H1 (cell line): Measurements from ENCODE around the gene CDIPT. TPM values are rescaled to one million over a fixed set of nuclear protein-coding genes. Genes with fewer than 3 reads are reported as not detected.

ENCODE experiments used
- CTCF ChIA-PET: fragments of 300-600 bp; sonication (Branson Sonifier 250); formaldehyde crosslinking; loops from one replicate; lab custom pipeline; 2021; ENCODE audit not compliant: partially characterized antibody; lab: Charles Lee
- POLR2A ChIA-PET: fragments of 300-600 bp; sonication (Branson Sonifier 250); formaldehyde crosslinking; loops from one replicate; lab custom pipeline; 2021; ENCODE audit warnings: inconsistent platforms; ENCODE audit not compliant: partially characterized antibody; lab: Charles Lee
- DNase-seq, 2 experiments: peaks; one replicate each; pipeline versions ENCODE4 v3.0.0 to v3.0.0-alpha.2; 2010 to 2022; ENCODE audit warnings: low spot score in 2 of 2, low read depth in 1 of 2, mixed read lengths in 1 of 2
- FAIRE-seq: peaks from 2 replicates; lab custom pipeline; 2011; peaks lifted over from hg19 to GRCh38; lab: Jason Lieb, UNC
- H2AFZ ChIP-seq: 2 replicates; pipeline ENCODE4 v1.8.1; 2012; ENCODE audit warnings: low read length, inconsistent platforms
- H2AK5ac ChIP-seq: 2 replicates; pipeline ENCODE4 v1.6.1; 2013; ENCODE audit warnings: low read depth, low read length
- H2BK120ac ChIP-seq: replicated peaks from 2 replicates; pipeline ENCODE3; 2013; ENCODE audit warnings: low read depth, low read length, inconsistent platforms
- H2BK12ac ChIP-seq: 2 replicates; pipeline ENCODE4 v1.6.1; 2013; ENCODE audit warnings: low read depth, low read length
- H2BK15ac ChIP-seq: 2 replicates; pipeline ENCODE4 v1.6.1; 2013; ENCODE audit warnings: low read length
- H2BK20ac ChIP-seq: 2 replicates; pipeline ENCODE4 v1.6.1; 2013; ENCODE audit warnings: low read length
- H2BK5ac ChIP-seq: 2 replicates; pipeline ENCODE4 v1.6.1; 2013; ENCODE audit warnings: low read depth, low read length
- H3K14ac ChIP-seq: 2 replicates; pipeline ENCODE4 v1.6.1; 2013; ENCODE audit warnings: inconsistent platforms; ENCODE audit not compliant: insufficient read length
- H3K18ac ChIP-seq: 2 replicates; pipeline ENCODE4 v1.6.1; 2013; ENCODE audit warnings: low read length; ENCODE audit errors: extremely low read depth
- H3K23ac ChIP-seq: 2 replicates; pipeline ENCODE4 v1.6.1; 2013; ENCODE audit warnings: inconsistent platforms; ENCODE audit not compliant: insufficient read length
- H3K23me2 ChIP-seq: 2 replicates; pipeline ENCODE4 v1.6.1; 2013; ENCODE audit warnings: low read depth, low read length
- H3K27ac ChIP-seq: 2 replicates; pipeline ENCODE4 v1.6.1; 2011; ENCODE audit warnings: low read depth, low read length, inconsistent platforms
- H3K27me3 ChIP-seq, 4 experiments: replicated peaks in 1 of 4; 1 replicate in 1 of 4; 2 replicates in 3 of 4; pipeline versions ENCODE4 v1.6.1 to v1.8.1; 2011 to 2013; ENCODE audit warnings: low read length in 3 of 4, mild to moderate bottlenecking in 3 of 4, inconsistent platforms in 2 of 4, mixed read lengths in 2 of 4, moderate library complexity in 1 of 4; ENCODE audit not compliant: control insufficient read depth in 3 of 4, insufficient read depth in 3 of 4; ENCODE audit errors: extremely low read depth in 1 of 4
- H3K36me3 ChIP-seq, 4 experiments: 2 replicates each; pipeline versions ENCODE4 v1.6.1 to v1.8.1; 2011 to 2013; ENCODE audit warnings: mild to moderate bottlenecking in 4 of 4, low read length in 3 of 4, moderate library complexity in 2 of 4, control low read depth in 1 of 4, inconsistent platforms in 1 of 4; ENCODE audit not compliant: insufficient read depth in 4 of 4, control insufficient read depth in 2 of 4
- H3K4ac ChIP-seq: replicated peaks from 2 replicates; pipeline ENCODE3; 2013; ENCODE audit warnings: low read length, low read depth, mixed read lengths, inconsistent platforms; ENCODE audit not compliant: insufficient read length
- H3K4me1 ChIP-seq, 4 experiments: replicated peaks in 1 of 4; 1 replicate in 1 of 4; 2 replicates in 3 of 4; pipeline versions ENCODE4 v1.6.1 to v1.8.1; 2011 to 2013; ENCODE audit warnings: low read length in 3 of 4, inconsistent platforms in 2 of 4, mixed read lengths in 1 of 4; ENCODE audit not compliant: insufficient read depth in 4 of 4, control insufficient read depth in 3 of 4
- H3K4me2 ChIP-seq, 2 experiments: 2 replicates each; pipeline versions ENCODE4 v1.6.1 to v1.8.1; 2011 to 2013; ENCODE audit warnings: low read depth in 2 of 2, low read length in 2 of 2, control low read depth in 1 of 2, inconsistent platforms in 1 of 2, mild to moderate bottlenecking in 1 of 2; ENCODE audit not compliant: insufficient read depth in 1 of 2
- H3K4me3 ChIP-seq, 4 experiments: fragments of 200-600, 300-600 bp in 1 of 4; sonication (generic), shearing (Covaris generic), sonication (Bioruptor Twin) in 1 of 4; 2 replicates each; pipeline versions ENCODE4 v1.5.1 to v1.8.1; 2011 to 2016; ENCODE audit warnings: low read length in 4 of 4, low read depth in 3 of 4, control low read depth in 2 of 4, inconsistent platforms in 2 of 4, mild to moderate bottlenecking in 2 of 4, mixed read lengths in 1 of 4, moderate library complexity in 1 of 4; ENCODE audit not compliant: insufficient read depth in 2 of 4; ENCODE audit errors: extremely low read depth in 1 of 4
- H3K56ac ChIP-seq: replicated peaks from 2 replicates; pipeline ENCODE3; 2013; ENCODE audit warnings: low read depth, mild to moderate bottlenecking, mixed read lengths, low read length, inconsistent platforms; ENCODE audit not compliant: insufficient read length
- H3K79me1 ChIP-seq: 2 replicates; pipeline ENCODE4 v1.6.1; 2013; ENCODE audit warnings: low read depth, low read length, control low read depth
- H3K79me2 ChIP-seq, 2 experiments: 2 replicates each; pipeline versions ENCODE4 v1.6.1 to v1.8.1; 2012 to 2013; ENCODE audit warnings: low read length in 2 of 2, mild to moderate bottlenecking in 2 of 2, inconsistent platforms in 1 of 2; ENCODE audit not compliant: insufficient read depth in 2 of 2, control insufficient read depth in 1 of 2
- H3K9ac ChIP-seq, 4 experiments: replicated peaks in 1 of 4; 1 replicate in 1 of 4; 2 replicates in 3 of 4; pipeline versions ENCODE4 v1.6.1 to v1.8.1; 2011 to 2013; ENCODE audit warnings: low read depth in 3 of 4, low read length in 3 of 4, control low read depth in 2 of 4, mild to moderate bottlenecking in 2 of 4, moderate library complexity in 2 of 4, inconsistent platforms in 1 of 4; ENCODE audit errors: extremely low read depth in 1 of 4
- H3K9me3 ChIP-seq, 2 experiments: 2 replicates each; pipeline versions ENCODE4 v1.6.1 to v1.8.1; 2012 to 2013; ENCODE audit warnings: mild to moderate bottlenecking in 2 of 2, moderate library complexity in 2 of 2, control low read depth in 1 of 2, inconsistent platforms in 1 of 2, low read depth in 1 of 2, low read length in 1 of 2, mixed read lengths in 1 of 2; ENCODE audit not compliant: insufficient read depth in 2 of 2
- H4K20me1 ChIP-seq, 2 experiments: replicated peaks in 1 of 2; 2 replicates each; pipeline versions ENCODE3 to v1.8.1; 2011 to 2013; ENCODE audit warnings: inconsistent platforms in 2 of 2, low read length in 2 of 2, mild to moderate bottlenecking in 1 of 2; ENCODE audit not compliant: insufficient read depth in 2 of 2, control insufficient read depth in 1 of 2
- H4K5ac ChIP-seq: 2 replicates; pipeline ENCODE4 v1.6.1; 2013; ENCODE audit warnings: low read length, low read depth, mixed read lengths, inconsistent platforms; ENCODE audit not compliant: insufficient read length
- H4K8ac ChIP-seq: 2 replicates; pipeline ENCODE4 v1.8.0; 2013; ENCODE audit warnings: mild to moderate bottlenecking, moderate library complexity, low read length, inconsistent platforms; ENCODE audit not compliant: insufficient read depth; ENCODE audit errors: extremely low read depth
- H4K91ac ChIP-seq: replicated peaks from 2 replicates; pipeline ENCODE3; 2013; ENCODE audit warnings: low read length, mixed read lengths, inconsistent platforms; ENCODE audit not compliant: insufficient read length
- BACH1 ChIP-seq: IDR thresholded peaks from 2 replicates; pipeline ENCODE4 v1.6.1; 2012; ENCODE audit warnings: low read length, improper control_type of control experiment
- CEBPB ChIP-seq: IDR thresholded peaks from 2 replicates; pipeline ENCODE4 v1.6.1; 2012; ENCODE audit warnings: low read depth, low read length
- GTF2F1 ChIP-seq: IDR thresholded peaks from 2 replicates; pipeline ENCODE4 v1.6.1; 2012; ENCODE audit warnings: low read depth, low read length, improper control_type of control experiment, borderline replicate concordance
- HDAC2 ChIP-seq, 2 experiments: fragments of 300-600 bp in 1 of 2; sonication (generic) in 1 of 2; IDR thresholded peaks; 2 replicates each; pipeline ENCODE4 v1.6.1; 2011 to 2012; ENCODE audit warnings: low read depth in 2 of 2, low read length in 2 of 2, mild to moderate bottlenecking in 2 of 2, moderate library complexity in 2 of 2, borderline replicate concordance in 1 of 2, inconsistent platforms in 1 of 2
- HDAC6 ChIP-seq: IDR thresholded peaks from one replicate; pipeline ENCODE4 v1.7.1; 2012; ENCODE audit warnings: low read depth, mild to moderate bottlenecking, inconsistent platforms, low read length, moderate library complexity
- NANOG ChIP-seq: IDR thresholded peaks from 2 replicates; pipeline ENCODE4 v1.6.1; 2011; ENCODE audit warnings: low read length, low read depth, mild to moderate bottlenecking, inconsistent platforms; ENCODE audit not compliant: insufficient read depth, poor library complexity, severe bottlenecking
- POU5F1 ChIP-seq: IDR thresholded peaks from 2 replicates; pipeline ENCODE4 v1.6.1; 2011; ENCODE audit warnings: low read depth, mild to moderate bottlenecking, low read length, moderate library complexity
- RNF2 ChIP-seq: fragments of 200-900, 300-1000 bp; sonication (generic); IDR thresholded peaks from 2 replicates; pipeline ENCODE4 v1.7.1; 2016; ENCODE audit warnings: borderline replicate concordance, low read depth, mild to moderate bottlenecking, antibody characterized with exemption, low read length; ENCODE audit not compliant: poor library complexity, severe bottlenecking; ENCODE audit errors: missing control alignments
- RXRA ChIP-seq: IDR thresholded peaks from 2 replicates; pipeline ENCODE4 v1.6.1; 2011; ENCODE audit warnings: low read depth, mild to moderate bottlenecking, low read length, moderate library complexity; ENCODE audit not compliant: insufficient read depth
- WGBS, 2 experiments: shearing (Covaris generic) in 1 of 2; methylation state at CpG; one replicate each; pipeline versions ENCODE4 v1.1.6 to v1.1.7; 2013 to 2015; ENCODE audit warnings: low lambda C conversion rate in 2 of 2, mixed read lengths in 2 of 2, inconsistent platforms in 1 of 2, low coverage in 1 of 2, missing lambda C conversion rate in 1 of 2; ENCODE audit not compliant: insufficient replicate concordance in 2 of 2, insufficient coverage in 1 of 2, insufficient read length in 1 of 2; ENCODE audit errors: extremely low coverage in 1 of 2, missing lambda C conversion rate in 1 of 2; 5-methylcytosine and 5-hydroxymethylcytosine counted together
- polyA plus RNA-seq, 7 experiments: library from polyadenylated mRNA; depleted of rRNA in 3 of 7; stranded (reverse) in 5 of 7; unstranded in 2 of 7; fragments of >200 nt in 5 of 7; fragments of 200-250 nt in 2 of 7; gene quantifications; 1 replicate in 5 of 7; 2 replicates in 1 of 7; 4 replicates in 1 of 7; pipeline versions ENCODE4 v1.2.1 to v1.2.3, GENCODE V29; 2011 to 2013; ENCODE audit warnings: missing spikeins in 2 of 7, mixed read lengths in 2 of 7
- total RNA-seq: library from RNA; stranded (reverse); fragmentation: NEBNext Ultra II Directional; extraction: Animal tissue kit (Norgen Biotek cat#: 25700); gene quantifications from 2 replicates; pipeline ENCODE4 v1.2.1, GENCODE V29; 2021

Gene CDIPT
- total and polyA plus RNA-seq, 2 of the 8 experiments (the other 6 are each of a cell fraction or from before 2014, with no cell fraction given): 69.2 to 140 TPM

DNA sequence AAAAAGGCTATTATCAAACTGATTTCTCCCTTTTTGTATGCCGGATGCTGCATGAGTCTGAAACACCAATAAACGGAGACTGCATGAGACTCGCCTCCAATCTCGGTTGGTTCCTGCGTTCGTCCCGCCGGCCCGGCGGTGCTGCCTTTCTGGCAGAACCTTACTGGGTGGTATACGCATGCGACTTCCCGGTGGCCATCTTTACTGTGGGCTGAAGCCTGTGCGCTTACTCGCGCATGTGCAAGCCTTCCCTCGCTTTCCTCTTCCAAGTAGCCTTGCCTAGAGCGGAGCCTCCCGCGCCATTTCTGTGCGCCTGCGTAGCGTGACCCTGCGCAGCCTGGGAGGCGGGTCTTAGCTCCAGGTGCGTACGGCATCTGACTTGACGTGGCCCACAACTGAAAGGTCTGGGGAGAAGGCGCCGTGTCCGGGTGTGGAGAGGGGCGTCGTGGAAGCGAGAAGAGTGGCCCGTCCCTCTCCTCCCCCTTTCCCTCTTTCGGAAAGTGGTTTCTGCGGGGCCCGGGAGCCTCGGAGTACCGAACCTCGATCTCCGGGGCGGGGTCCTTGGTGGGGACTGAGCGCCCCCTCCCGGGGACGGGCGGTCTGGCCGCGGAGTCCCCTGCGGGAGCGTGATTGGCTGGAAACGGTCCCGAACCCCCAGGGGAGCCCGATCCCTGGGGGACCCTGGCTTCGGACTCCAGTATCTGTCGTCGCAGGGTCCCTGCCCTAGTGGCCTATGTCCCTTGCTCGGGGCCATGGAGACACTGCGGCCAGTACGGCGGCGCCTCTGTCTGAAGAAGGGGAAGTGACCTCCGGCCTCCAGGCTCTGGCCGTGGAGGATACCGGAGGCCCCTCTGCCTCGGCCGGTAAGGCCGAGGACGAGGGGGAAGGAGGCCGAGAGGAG is 47.0 kb downstream of the CDIPT start, which contains the start of gene PAGR1:
TSS of gene PAGR1 (plus strand) at position 360 of the 901 bp plus-strand sequence. CDS start at position 734, 374 bp downstream.
- H3K79me1 ChIP-seq: peaks cover 3% of the 10 kb centered on the region
- peak within 1 kb of the TSS; percentile 78 for H4K91ac ChIP-seq
- H3K27me3 ChIP-seq: no peaks in the 10 kb centered on the region
- peak within 1 kb of the TSS; percentile 13; the same call in 1 of the 2 replicates for H2BK20ac ChIP-seq
- H3K56ac ChIP-seq: peak within 1 kb of the TSS; percentile 91
- H3K18ac ChIP-seq: peak within 1 kb of the TSS; percentile 95
- no peak within 1 kb of the TSS for H2BK120ac ChIP-seq
- WGBS, 2 experiments: 1% methylated on average over 66 of the region's 70 CpGs; no CpG with 5 or more reads in 1 of the 2 experiments
- H3K9me3 ChIP-seq: no peaks in the 10 kb centered on the region
- peak within 1 kb of the TSS; percentile 89 for H2BK5ac ChIP-seq
- ChIA-PET POLR2A (interaction anchor here (0.5 to 16.6 kb wide), 30 partner anchors 9 to 212 kb away, joined by 3 to 167 read pairs (median 4); partner anchors contain the start of genes CDIPT, KCTD13, KIF22 and MAZ), CTCF (interaction anchor here (0.6 to 17.5 kb wide), 19 partner anchors 8 to 274 kb away, joined by 3 to 212 read pairs (median 4); partner anchors contain the start of genes KIF22, MAZ and TLCD3B)
- 0 out of 2 replicates have a peak within 1 kb of the TSS, but pooled peaks have one; percentile 84 for H2AFZ ChIP-seq
- no peak within 1 kb of the TSS for H3K23ac ChIP-seq
- H3K36me3 ChIP-seq: peaks cover 12 to 23% (median 18%) of the 10 kb centered on the region in 4 experiments
- H3K4me3 ChIP-seq: peak within 1 kb of the TSS; percentile 59 to 91 (median 83)
- peak within 1 kb of the TSS; percentile 91 to 92 for H3K4me2 ChIP-seq
- H3K79me2 ChIP-seq: peaks cover 0 to 26% of the 10 kb centered on the region in 2 experiments; a peak in 1 of 4 replicates
- peak within 1 kb of the TSS; percentile 74 for H4K5ac ChIP-seq
- peak within 1 kb of the TSS; percentile 16; the same call in 1 of the 2 replicates for H2BK15ac ChIP-seq
- peak within 1 kb of the TSS; percentile 95 for H4K8ac ChIP-seq
- H3K27ac ChIP-seq: peak within 1 kb of the TSS; percentile 94; the same call in 1 of the 2 replicates
- no peak within 1 kb of the TSS for H3K14ac ChIP-seq
- peak within 1 kb of the TSS; percentile 64 to 88 (median 84) for H3K9ac ChIP-seq
- FAIRE-seq: peak; percentile 68
- H3K23me2 ChIP-seq: peaks cover 27% of the 10 kb centered on the region
- no peak within 1 kb of the TSS; the same call in 1 of the 2 replicates for H2AK5ac ChIP-seq
- peak; percentile 98 for DNase-seq
- H4K20me1 ChIP-seq: peaks cover 2 to 4% of the 10 kb centered on the region in 2 experiments
- peaks cover 0 to 36% (median 23%) of the 10 kb centered on the region in 4 experiments; a peak in 6 of 7 replicates for H3K4me1 ChIP-seq
- H2BK12ac ChIP-seq: no peak within 1 kb of the TSS; the same call in 1 of the 2 replicates
- H3K4ac ChIP-seq: no peak within 1 kb of the TSS
- TF ChIP-seq POU5F1 (no peak), BACH1 (peak; percentile 33; the same call in 1 of the 2 replicates), HDAC2 (IDR thresholded peaks at IDR 0.05; ENCODE audit: borderline replicate concordance in 1 of 2, low read depth in 2 of 2, low read length in 2 of 2) (0 out of 4 replicates have a peak, but pooled peaks of 1 of the 2 experiments have one; percentile 25), RXRA (no peak), GTF2F1 (no peak; the same call in 1 of the 2 replicates), HDAC6 (no peak), RNF2 (no peak), CEBPB (no peak), NANOG (no peak)
